ENCODE results near the gene AKT2.

GRCh38 chr19:40221858-40222619 is 63.1 kb downstream of the AKT2 start:
- TF ChIP-seq, protein P1, sequence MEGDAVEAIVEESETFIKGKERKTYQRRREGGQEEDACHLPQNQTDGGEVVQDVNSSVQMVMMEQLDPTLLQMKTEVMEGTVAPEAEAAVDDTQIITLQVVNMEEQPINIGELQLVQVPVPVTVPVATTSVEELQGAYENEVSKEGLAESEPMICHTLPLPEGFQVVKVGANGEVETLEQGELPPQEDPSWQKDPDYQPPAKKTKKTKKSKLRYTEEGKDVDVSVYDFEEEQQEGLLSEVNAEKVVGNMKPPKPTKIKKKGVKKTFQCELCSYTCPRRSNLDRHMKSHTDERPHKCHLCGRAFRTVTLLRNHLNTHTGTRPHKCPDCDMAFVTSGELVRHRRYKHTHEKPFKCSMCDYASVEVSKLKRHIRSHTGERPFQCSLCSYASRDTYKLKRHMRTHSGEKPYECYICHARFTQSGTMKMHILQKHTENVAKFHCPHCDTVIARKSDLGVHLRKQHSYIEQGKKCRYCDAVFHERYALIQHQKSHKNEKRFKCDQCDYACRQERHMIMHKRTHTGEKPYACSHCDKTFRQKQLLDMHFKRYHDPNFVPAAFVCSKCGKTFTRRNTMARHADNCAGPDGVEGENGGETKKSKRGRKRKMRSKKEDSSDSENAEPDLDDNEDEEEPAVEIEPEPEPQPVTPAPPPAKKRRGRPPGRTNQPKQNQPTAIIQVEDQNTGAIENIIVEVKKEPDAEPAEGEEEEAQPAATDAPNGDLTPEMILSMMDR (IDR thresholded peaks at IDR 0.05 in 4 of 5, conservative IDR thresholded peaks at IDR 0.05 in 1 of 5) = peak; percentile 84 to 93 (median 90)
- no peak for TF ChIP-seq POLR2A (IDR thresholded peaks at IDR 0.05)

Data from gastrocnemius medialis (tissue), 4 donors.